H1 (cell line): ENCODE data around the gene CDR2L. TPM values are rescaled to one million over a fixed set of nuclear protein-coding genes. Genes with fewer than 3 reads are reported as not detected.

Source experiments
- CTCF ChIA-PET: fragments of 300-600 bp; sonication (Branson Sonifier 250); formaldehyde crosslinking; loops from one replicate; lab custom pipeline; 2021; ENCODE audit not compliant: partially characterized antibody; lab: Charles Lee
- POLR2A ChIA-PET: fragments of 300-600 bp; sonication (Branson Sonifier 250); formaldehyde crosslinking; loops from one replicate; lab custom pipeline; 2021; ENCODE audit warnings: inconsistent platforms; ENCODE audit not compliant: partially characterized antibody; lab: Charles Lee
- DNase-seq, 2 experiments: peaks; one replicate each; pipeline versions ENCODE4 v3.0.0 to v3.0.0-alpha.2; 2010 to 2022; ENCODE audit warnings: low spot score in 2 of 2, low read depth in 1 of 2, mixed read lengths in 1 of 2
- FAIRE-seq: peaks from 2 replicates; lab custom pipeline; 2011; peaks lifted over from hg19 to GRCh38; lab: Jason Lieb, UNC
- H2AFZ ChIP-seq: 2 replicates; pipeline ENCODE4 v1.8.1; 2012; ENCODE audit warnings: low read length, inconsistent platforms
- H2AK5ac ChIP-seq: 2 replicates; pipeline ENCODE4 v1.6.1; 2013; ENCODE audit warnings: low read depth, low read length
- H2BK120ac ChIP-seq: replicated peaks from 2 replicates; pipeline ENCODE3; 2013; ENCODE audit warnings: low read depth, low read length, inconsistent platforms
- H2BK12ac ChIP-seq: 2 replicates; pipeline ENCODE4 v1.6.1; 2013; ENCODE audit warnings: low read depth, low read length
- H2BK15ac ChIP-seq: 2 replicates; pipeline ENCODE4 v1.6.1; 2013; ENCODE audit warnings: low read length
- H2BK20ac ChIP-seq: 2 replicates; pipeline ENCODE4 v1.6.1; 2013; ENCODE audit warnings: low read length
- H2BK5ac ChIP-seq: 2 replicates; pipeline ENCODE4 v1.6.1; 2013; ENCODE audit warnings: low read depth, low read length
- H3K14ac ChIP-seq: 2 replicates; pipeline ENCODE4 v1.6.1; 2013; ENCODE audit warnings: inconsistent platforms; ENCODE audit not compliant: insufficient read length
- H3K18ac ChIP-seq: 2 replicates; pipeline ENCODE4 v1.6.1; 2013; ENCODE audit warnings: low read length; ENCODE audit errors: extremely low read depth
- H3K23ac ChIP-seq: 2 replicates; pipeline ENCODE4 v1.6.1; 2013; ENCODE audit warnings: inconsistent platforms; ENCODE audit not compliant: insufficient read length
- H3K23me2 ChIP-seq: 2 replicates; pipeline ENCODE4 v1.6.1; 2013; ENCODE audit warnings: low read depth, low read length
- H3K27ac ChIP-seq: 2 replicates; pipeline ENCODE4 v1.6.1; 2011; ENCODE audit warnings: low read depth, low read length, inconsistent platforms
- H3K27me3 ChIP-seq, 4 experiments: replicated peaks in 1 of 4; 1 replicate in 1 of 4; 2 replicates in 3 of 4; pipeline versions ENCODE4 v1.6.1 to v1.8.1; 2011 to 2013; ENCODE audit warnings: low read length in 3 of 4, mild to moderate bottlenecking in 3 of 4, inconsistent platforms in 2 of 4, mixed read lengths in 2 of 4, moderate library complexity in 1 of 4; ENCODE audit not compliant: control insufficient read depth in 3 of 4, insufficient read depth in 3 of 4; ENCODE audit errors: extremely low read depth in 1 of 4
- H3K36me3 ChIP-seq, 4 experiments: 2 replicates each; pipeline versions ENCODE4 v1.6.1 to v1.8.1; 2011 to 2013; ENCODE audit warnings: mild to moderate bottlenecking in 4 of 4, low read length in 3 of 4, moderate library complexity in 2 of 4, control low read depth in 1 of 4, inconsistent platforms in 1 of 4; ENCODE audit not compliant: insufficient read depth in 4 of 4, control insufficient read depth in 2 of 4
- H3K4ac ChIP-seq: replicated peaks from 2 replicates; pipeline ENCODE3; 2013; ENCODE audit warnings: low read length, low read depth, mixed read lengths, inconsistent platforms; ENCODE audit not compliant: insufficient read length
- H3K4me1 ChIP-seq, 4 experiments: replicated peaks in 1 of 4; 1 replicate in 1 of 4; 2 replicates in 3 of 4; pipeline versions ENCODE4 v1.6.1 to v1.8.1; 2011 to 2013; ENCODE audit warnings: low read length in 3 of 4, inconsistent platforms in 2 of 4, mixed read lengths in 1 of 4; ENCODE audit not compliant: insufficient read depth in 4 of 4, control insufficient read depth in 3 of 4
- H3K4me2 ChIP-seq, 2 experiments: 2 replicates each; pipeline versions ENCODE4 v1.6.1 to v1.8.1; 2011 to 2013; ENCODE audit warnings: low read depth in 2 of 2, low read length in 2 of 2, control low read depth in 1 of 2, inconsistent platforms in 1 of 2, mild to moderate bottlenecking in 1 of 2; ENCODE audit not compliant: insufficient read depth in 1 of 2
- H3K4me3 ChIP-seq, 4 experiments: fragments of 200-600, 300-600 bp in 1 of 4; sonication (generic), shearing (Covaris generic), sonication (Bioruptor Twin) in 1 of 4; 2 replicates each; pipeline versions ENCODE4 v1.5.1 to v1.8.1; 2011 to 2016; ENCODE audit warnings: low read length in 4 of 4, low read depth in 3 of 4, control low read depth in 2 of 4, inconsistent platforms in 2 of 4, mild to moderate bottlenecking in 2 of 4, mixed read lengths in 1 of 4, moderate library complexity in 1 of 4; ENCODE audit not compliant: insufficient read depth in 2 of 4; ENCODE audit errors: extremely low read depth in 1 of 4
- H3K56ac ChIP-seq: replicated peaks from 2 replicates; pipeline ENCODE3; 2013; ENCODE audit warnings: low read depth, mild to moderate bottlenecking, mixed read lengths, low read length, inconsistent platforms; ENCODE audit not compliant: insufficient read length
- H3K79me1 ChIP-seq: 2 replicates; pipeline ENCODE4 v1.6.1; 2013; ENCODE audit warnings: low read depth, low read length, control low read depth
- H3K79me2 ChIP-seq, 2 experiments: 2 replicates each; pipeline versions ENCODE4 v1.6.1 to v1.8.1; 2012 to 2013; ENCODE audit warnings: low read length in 2 of 2, mild to moderate bottlenecking in 2 of 2, inconsistent platforms in 1 of 2; ENCODE audit not compliant: insufficient read depth in 2 of 2, control insufficient read depth in 1 of 2
- H3K9ac ChIP-seq, 4 experiments: replicated peaks in 1 of 4; 1 replicate in 1 of 4; 2 replicates in 3 of 4; pipeline versions ENCODE4 v1.6.1 to v1.8.1; 2011 to 2013; ENCODE audit warnings: low read depth in 3 of 4, low read length in 3 of 4, control low read depth in 2 of 4, mild to moderate bottlenecking in 2 of 4, moderate library complexity in 2 of 4, inconsistent platforms in 1 of 4; ENCODE audit errors: extremely low read depth in 1 of 4
- H3K9me3 ChIP-seq, 2 experiments: 2 replicates each; pipeline versions ENCODE4 v1.6.1 to v1.8.1; 2012 to 2013; ENCODE audit warnings: mild to moderate bottlenecking in 2 of 2, moderate library complexity in 2 of 2, control low read depth in 1 of 2, inconsistent platforms in 1 of 2, low read depth in 1 of 2, low read length in 1 of 2, mixed read lengths in 1 of 2; ENCODE audit not compliant: insufficient read depth in 2 of 2
- H4K20me1 ChIP-seq, 2 experiments: replicated peaks in 1 of 2; 2 replicates each; pipeline versions ENCODE3 to v1.8.1; 2011 to 2013; ENCODE audit warnings: inconsistent platforms in 2 of 2, low read length in 2 of 2, mild to moderate bottlenecking in 1 of 2; ENCODE audit not compliant: insufficient read depth in 2 of 2, control insufficient read depth in 1 of 2
- H4K5ac ChIP-seq: 2 replicates; pipeline ENCODE4 v1.6.1; 2013; ENCODE audit warnings: low read length, low read depth, mixed read lengths, inconsistent platforms; ENCODE audit not compliant: insufficient read length
- H4K8ac ChIP-seq: 2 replicates; pipeline ENCODE4 v1.8.0; 2013; ENCODE audit warnings: mild to moderate bottlenecking, moderate library complexity, low read length, inconsistent platforms; ENCODE audit not compliant: insufficient read depth; ENCODE audit errors: extremely low read depth
- H4K91ac ChIP-seq: replicated peaks from 2 replicates; pipeline ENCODE3; 2013; ENCODE audit warnings: low read length, mixed read lengths, inconsistent platforms; ENCODE audit not compliant: insufficient read length
- BCL11A ChIP-seq, 2 experiments: IDR thresholded peaks; one replicate each; pipeline ENCODE4 v1.6.1; 2011; ENCODE audit warnings: low read depth in 2 of 2, low read length in 2 of 2, mild to moderate bottlenecking in 2 of 2
- CHD1 ChIP-seq: IDR thresholded peaks from 2 replicates; pipeline ENCODE4 v1.6.1; 2012; ENCODE audit warnings: low read depth, low read length, improper control_type of control experiment
- CHD2 ChIP-seq: IDR thresholded peaks from 2 replicates; pipeline ENCODE4 v1.6.1; 2012; ENCODE audit warnings: low read length, improper control_type of control experiment
- CTBP2 ChIP-seq: IDR thresholded peaks from 2 replicates; pipeline ENCODE4 v1.7.0; 2011; ENCODE audit warnings: borderline replicate concordance, mild to moderate bottlenecking, moderate library complexity, mixed read lengths, low read length; ENCODE audit not compliant: insufficient read depth, insufficient read length
- HDAC2 ChIP-seq, 2 experiments: fragments of 300-600 bp in 1 of 2; sonication (generic) in 1 of 2; IDR thresholded peaks; 2 replicates each; pipeline ENCODE4 v1.6.1; 2011 to 2012; ENCODE audit warnings: low read depth in 2 of 2, low read length in 2 of 2, mild to moderate bottlenecking in 2 of 2, moderate library complexity in 2 of 2, borderline replicate concordance in 1 of 2, inconsistent platforms in 1 of 2
- KDM5A ChIP-seq: fragments of 200-600 bp; IDR thresholded peaks from 2 replicates; pipeline ENCODE4 v1.7.1; 2012; ENCODE audit warnings: mild to moderate bottlenecking, low read length, inconsistent platforms, mixed read lengths
- PHF8 ChIP-seq: fragments of 200-600 bp; sonication (generic); conservative IDR thresholded peaks from 2 replicates; pipeline ENCODE4 v1.7.1; 2012; ENCODE audit warnings: low read depth, mild to moderate bottlenecking, inconsistent platforms, low read length, moderate library complexity
- YY1 ChIP-seq: IDR thresholded peaks from 2 replicates; pipeline ENCODE4 v1.6.1; 2011; ENCODE audit warnings: low read depth, mild to moderate bottlenecking, low read length
- WGBS, 2 experiments: shearing (Covaris generic) in 1 of 2; methylation state at CpG; one replicate each; pipeline versions ENCODE4 v1.1.6 to v1.1.7; 2013 to 2015; ENCODE audit warnings: low lambda C conversion rate in 2 of 2, mixed read lengths in 2 of 2, inconsistent platforms in 1 of 2, low coverage in 1 of 2, missing lambda C conversion rate in 1 of 2; ENCODE audit not compliant: insufficient replicate concordance in 2 of 2, insufficient coverage in 1 of 2, insufficient read length in 1 of 2; ENCODE audit errors: extremely low coverage in 1 of 2, missing lambda C conversion rate in 1 of 2; 5-methylcytosine and 5-hydroxymethylcytosine counted together
- polyA plus RNA-seq, 7 experiments: library from polyadenylated mRNA; depleted of rRNA in 3 of 7; stranded (reverse) in 5 of 7; unstranded in 2 of 7; fragments of >200 nt in 5 of 7; fragments of 200-250 nt in 2 of 7; gene quantifications; 1 replicate in 5 of 7; 2 replicates in 1 of 7; 4 replicates in 1 of 7; pipeline versions ENCODE4 v1.2.1 to v1.2.3, GENCODE V29; 2011 to 2013; ENCODE audit warnings: missing spikeins in 2 of 7, mixed read lengths in 2 of 7
- total RNA-seq: library from RNA; stranded (reverse); fragmentation: NEBNext Ultra II Directional; extraction: Animal tissue kit (Norgen Biotek cat#: 25700); gene quantifications from 2 replicates; pipeline ENCODE4 v1.2.1, GENCODE V29; 2021
- TF ChIP-seq, protein P1 (sequence below): IDR thresholded peaks from 2 replicates; pipeline ENCODE4 v1.6.1; 2012; ENCODE audit warnings: low read length, inconsistent platforms

Gene CDR2L
- total and polyA plus RNA-seq, 2 of the 8 experiments (the other 6 are each of a cell fraction or from before 2014, with no cell fraction given) = 20.4 to 38.1 TPM

DNA sequence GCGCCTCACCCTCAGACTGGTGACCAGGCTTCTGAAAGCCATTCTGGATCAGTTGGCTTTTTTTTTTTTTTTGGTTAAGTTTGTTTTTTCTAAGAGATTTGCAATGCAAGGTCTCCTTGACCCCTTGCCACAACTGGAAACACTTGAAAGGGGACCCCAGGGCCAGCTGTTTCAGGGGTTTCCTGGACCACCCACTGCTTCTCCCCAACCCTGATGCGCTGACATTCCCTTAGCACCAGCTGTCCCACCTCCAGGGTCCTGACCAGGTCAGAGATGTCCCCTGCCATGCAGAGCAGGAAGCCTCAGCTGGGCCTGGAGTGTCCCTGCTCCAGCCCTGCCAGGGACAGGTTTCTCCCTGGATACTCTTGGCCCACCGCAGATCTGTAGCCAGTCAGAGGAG lies 16.9 kb downstream of the CDR2L start:
- Histone ChIP-seq H3K4me1 (no peaks in the 10 kb centered on the region), H3K36me3 (peaks cover 5 to 30% (median 20%) of the 10 kb centered on the region in 4 experiments; a peak in 6 of 8 replicates), H4K8ac (no peak overlapping the region), H3K56ac (no peak overlapping the region), H2AFZ (no peak overlapping the region), H3K23ac (no peak overlapping the region), H2BK20ac (no peak overlapping the region), H3K9ac (no peak overlapping the region), H2BK120ac (no peak overlapping the region), H3K79me2 (no peaks in the 10 kb centered on the region), H3K4me3 (no peak overlapping the region), H3K27ac (no peak overlapping the region), H2BK15ac (no peak overlapping the region), H3K4ac (no peak overlapping the region), H4K20me1 (peaks cover 0 to 4% of the 10 kb centered on the region in 2 experiments), H2BK12ac (no peak overlapping the region), H3K18ac (no peak overlapping the region), H4K91ac (no peak overlapping the region), H4K5ac (no peak overlapping the region), H3K79me1 (no peaks in the 10 kb centered on the region), H3K27me3 (no peaks in the 10 kb centered on the region), H3K9me3 (no peaks in the 10 kb centered on the region), H3K14ac (no peak overlapping the region), H3K4me2 (no peak overlapping the region), H2AK5ac (no peak overlapping the region), H2BK5ac (no peak overlapping the region), H3K23me2 (no peaks in the 10 kb centered on the region)
- POLR2A ChIA-PET = interaction anchor here (3.2 kb wide), 1 partner anchor 9 kb away, joined by 27 read pairs; the partner anchor contains the start of gene MRPL58
- WGBS, 2 experiments = 94% methylated on average over 2 of the region's 3 CpGs; no CpG with 5 or more reads in 1 of the 2 experiments
- DNase-seq (no peak), FAIRE-seq (no peak)
- TF ChIP-seq CTBP2 (no peak), CHD2 (no peak), YY1 (no peak), CHD1 (no peak), KDM5A (no peak), HDAC2 (IDR thresholded peaks at IDR 0.05; ENCODE audit: borderline replicate concordance in 1 of 2, low read depth in 2 of 2, low read length in 2 of 2) (no peak), PHF8 (no peak), BCL11A (IDR thresholded peaks at IDR 0.05; ENCODE audit: low read depth in 2 of 2, low read length in 2 of 2) (no peak)
- TF ChIP-seq, protein P1, sequence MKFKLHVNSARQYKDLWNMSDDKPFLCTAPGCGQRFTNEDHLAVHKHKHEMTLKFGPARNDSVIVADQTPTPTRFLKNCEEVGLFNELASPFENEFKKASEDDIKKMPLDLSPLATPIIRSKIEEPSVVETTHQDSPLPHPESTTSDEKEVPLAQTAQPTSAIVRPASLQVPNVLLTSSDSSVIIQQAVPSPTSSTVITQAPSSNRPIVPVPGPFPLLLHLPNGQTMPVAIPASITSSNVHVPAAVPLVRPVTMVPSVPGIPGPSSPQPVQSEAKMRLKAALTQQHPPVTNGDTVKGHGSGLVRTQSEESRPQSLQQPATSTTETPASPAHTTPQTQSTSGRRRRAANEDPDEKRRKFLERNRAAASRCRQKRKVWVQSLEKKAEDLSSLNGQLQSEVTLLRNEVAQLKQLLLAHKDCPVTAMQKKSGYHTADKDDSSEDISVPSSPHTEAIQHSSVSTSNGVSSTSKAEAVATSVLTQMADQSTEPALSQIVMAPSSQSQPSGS = no peak
- CTCF ChIA-PET = interaction anchor here (0.7 to 20.3 kb wide), 10 partner anchors 7 to 42 kb away, joined by 3 to 345 read pairs (median 10); partner anchors contain the start of genes CDR2L and MRPL58
